ENCODE data around the gene TTC39A. TPM values are rescaled to one million over a fixed set of nuclear protein-coding genes. Genes with fewer than 3 reads are reported as not detected.

TTC39A gene
- total RNA-seq, 1 experiment from 2014 or later: 15.4 TPM

- Histone ChIP-seq H3K36me3 (ENCODE audit: control insufficient read depth in 1 of 2, insufficient read depth in 2 of 2, low read length in 2 of 2) (no peaks in the 10 kb centered on the region), H2AFZ (ENCODE audit: low read depth, low read length, poor library complexity, severe bottlenecking) (no peak overlapping the region), H3K79me2 (ENCODE audit: insufficient read depth, low read length) (no peaks in the 10 kb centered on the region), H3K4me1 (ENCODE audit: control insufficient read depth in 1 of 2, insufficient read depth in 2 of 2, low read length in 2 of 2) (no peaks in the 10 kb centered on the region), H4K20me1 (ENCODE audit: insufficient read depth) (no peaks in the 10 kb centered on the region), H3K9me2 (ENCODE audit: insufficient read depth) (no peaks in the 10 kb centered on the region), H3K27me3 (ENCODE audit: insufficient read depth, low read length) (no peaks in the 10 kb centered on the region), H3K9me3 (ENCODE audit: control insufficient read depth in 1 of 2, insufficient read depth in 1 of 2, low read depth in 1 of 2, low read length in 2 of 2) (no peaks in the 10 kb centered on the region), H3K9ac (ENCODE audit: low read length) (no peak overlapping the region), H3K4me2 (ENCODE audit: low read length) (no peak overlapping the region), H3K27ac (ENCODE audit: low read depth, low read length) (no peak overlapping the region), H3K4me3 (replicated peaks in 1 of 2; ENCODE audit: low read depth in 1 of 2, low read length in 2 of 2) (no peak overlapping the region)
- no peak for ATAC-seq
- RAD21 ChIA-PET (ENCODE audit: low non-redundant PET in 1 of 2, low total read pairs in 2 of 2, uncharacterized antibody in 2 of 2, unreplicated experiment in 2 of 2): no interaction called here
- no TSS peak for BruUV-seq (replicated peaks)
- POLR2A ChIA-PET: no interaction called here
- no peak for TF ChIP-seq RAD21 (IDR thresholded peaks at IDR 0.05; ENCODE audit: low read depth)
- TF ChIP-seq ELF1 (IDR thresholded peaks at IDR 0.05; ENCODE audit: borderline replicate concordance, low read depth): no peak
- TF ChIP-seq CEBPB (IDR thresholded peaks at IDR 0.05; ENCODE audit: low read depth): no peak
- no peak for TF ChIP-seq POLR2AphosphoS5 (IDR thresholded peaks at IDR 0.05; ENCODE audit: low read depth, low read length)
- no peak for TF ChIP-seq SP1 (IDR thresholded peaks at IDR 0.05; ENCODE audit: low read depth)
- TF ChIP-seq EZH2 (IDR thresholded peaks at IDR 0.05): no peak
- no peak for TF ChIP-seq CTCF (IDR thresholded peaks at IDR 0.05 in 2 of 3, conservative IDR thresholded peaks at IDR 0.05 in 1 of 3; ENCODE audit: borderline replicate concordance in 1 of 3, insufficient read depth in 1 of 3, low read depth in 2 of 3, low read length in 2 of 3)
- TF ChIP-seq ZFX (IDR thresholded peaks at IDR 0.05): no peak
- TF ChIP-seq SIN3A (IDR thresholded peaks at IDR 0.05; ENCODE audit: low read depth): no peak
- TF ChIP-seq YY1 (IDR thresholded peaks at IDR 0.05; ENCODE audit: extremely low read depth, insufficient replicate concordance, low read depth, low read length): no peak
- TF ChIP-seq CBX3 (IDR thresholded peaks at IDR 0.05; ENCODE audit: low read depth): no peak
- TF ChIP-seq POLR2A (IDR thresholded peaks at IDR 0.05; ENCODE audit: borderline replicate concordance, extremely low read depth, insufficient read depth, insufficient read length): no peak
- TF ChIP-seq TCF7L2 (IDR thresholded peaks at IDR 0.05; ENCODE audit: borderline replicate concordance, extremely low read depth, insufficient read depth, insufficient read length): no peak
- TF ChIP-seq ZBTB33 (IDR thresholded peaks at IDR 0.05; ENCODE audit: extremely low read depth, insufficient replicate concordance, low read length): no peak
- CTCF ChIA-PET: no interaction called here
- intact Hi-C loops (cut with micrococcal nuclease): no loop called here
- no peak for DNase-seq (ENCODE audit: low read depth, low spot score)
These were observed 42.2 kb upstream of the TTC39A start for GRCh38 chr1:51372561-51372960.
